Measurements from ENCODE around the gene CLASRP. TPM values are rescaled to one million over a fixed set of nuclear protein-coding genes. Genes with fewer than 3 reads are reported as not detected.

The CLASRP gene
- total RNA-seq, 1 experiment from 2014 or later: 87.1 TPM

DNA sequence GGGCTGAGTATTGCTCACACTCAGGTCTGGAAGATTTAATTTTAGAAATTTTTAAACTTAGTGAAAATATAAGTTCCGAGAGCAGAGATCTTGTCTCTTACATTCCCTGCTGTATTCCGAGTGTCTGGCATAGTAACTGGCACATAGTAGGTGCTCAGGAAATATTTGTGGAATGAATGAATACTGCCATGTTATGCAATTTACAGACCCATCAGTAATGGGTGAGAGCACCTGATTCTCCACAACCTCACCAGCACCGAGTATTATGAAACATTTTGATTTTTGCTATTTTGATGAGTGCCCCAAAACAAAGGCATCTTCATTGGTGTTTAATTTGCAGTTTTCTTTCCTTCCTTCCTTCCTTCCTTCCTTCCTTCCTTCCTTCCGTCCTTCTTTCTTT is 15.8 kb upstream of the CLASRP start:
- H3K9me3 ChIP-seq (ENCODE audit: control insufficient read depth, low read depth, low read length): no peaks in the 10 kb centered on the region
- H4K91ac ChIP-seq (ENCODE audit: insufficient read length, low read depth, low read length): no peak overlapping the region
- H3K27ac Mint-ChIP-seq: no peak overlapping the region
- H3K9ac ChIP-seq (ENCODE audit: extremely low read depth, insufficient read length, low read length): no peak overlapping the region
- no peak overlapping the region for H3K14ac ChIP-seq (ENCODE audit: insufficient read depth, low read length)
- peaks cover 7 to 9% of the 10 kb centered on the region in 2 experiments for H3K4me1 Mint-ChIP-seq
- H2BK120ac ChIP-seq (ENCODE audit: low read depth, low read length, poor library complexity, severe bottlenecking): no peak overlapping the region
- no peak overlapping the region for H4K5ac ChIP-seq (ENCODE audit: insufficient read length, low read depth, low read length)
- no peaks in the 10 kb centered on the region for H3K27me3 Mint-ChIP-seq (ENCODE audit: low read depth)
- H2BK12ac ChIP-seq (ENCODE audit: insufficient read length, low read depth, low read length): no peak overlapping the region
- no peaks in the 10 kb centered on the region for H3K23me2 ChIP-seq (ENCODE audit: insufficient read length, low read depth, low read length, poor library complexity, severe bottlenecking)
- no CpG with 5 or more reads among the region's 4 CpGs for WGBS (ENCODE audit: extremely low coverage, insufficient read length, low lambda C conversion rate)
- H3K27me3 ChIP-seq (ENCODE audit: insufficient read depth, low read length): no peaks in the 10 kb centered on the region
- H3K18ac ChIP-seq (ENCODE audit: insufficient read length, low read depth, low read length): no peak overlapping the region
- no peak overlapping the region for H4K8ac ChIP-seq (replicated peaks; ENCODE audit: insufficient read length, low read depth, low read length)
- H3K56ac ChIP-seq (ENCODE audit: insufficient read length, low read depth, low read length): no peak overlapping the region
- no peak overlapping the region for H3K4ac ChIP-seq (ENCODE audit: low read depth, low read length)
- no peak overlapping the region for H2BK15ac ChIP-seq (ENCODE audit: low read depth, low read length)
- no peak overlapping the region for H2BK5ac ChIP-seq (ENCODE audit: insufficient read length, low read length)
- no peak overlapping the region for H3K27ac ChIP-seq (ENCODE audit: insufficient read length, low read depth, low read length)
- TF ChIP-seq, protein P1, sequence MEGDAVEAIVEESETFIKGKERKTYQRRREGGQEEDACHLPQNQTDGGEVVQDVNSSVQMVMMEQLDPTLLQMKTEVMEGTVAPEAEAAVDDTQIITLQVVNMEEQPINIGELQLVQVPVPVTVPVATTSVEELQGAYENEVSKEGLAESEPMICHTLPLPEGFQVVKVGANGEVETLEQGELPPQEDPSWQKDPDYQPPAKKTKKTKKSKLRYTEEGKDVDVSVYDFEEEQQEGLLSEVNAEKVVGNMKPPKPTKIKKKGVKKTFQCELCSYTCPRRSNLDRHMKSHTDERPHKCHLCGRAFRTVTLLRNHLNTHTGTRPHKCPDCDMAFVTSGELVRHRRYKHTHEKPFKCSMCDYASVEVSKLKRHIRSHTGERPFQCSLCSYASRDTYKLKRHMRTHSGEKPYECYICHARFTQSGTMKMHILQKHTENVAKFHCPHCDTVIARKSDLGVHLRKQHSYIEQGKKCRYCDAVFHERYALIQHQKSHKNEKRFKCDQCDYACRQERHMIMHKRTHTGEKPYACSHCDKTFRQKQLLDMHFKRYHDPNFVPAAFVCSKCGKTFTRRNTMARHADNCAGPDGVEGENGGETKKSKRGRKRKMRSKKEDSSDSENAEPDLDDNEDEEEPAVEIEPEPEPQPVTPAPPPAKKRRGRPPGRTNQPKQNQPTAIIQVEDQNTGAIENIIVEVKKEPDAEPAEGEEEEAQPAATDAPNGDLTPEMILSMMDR (conservative IDR thresholded peaks at IDR 0.05): no peak
- no peaks in the 10 kb centered on the region for H4K20me1 ChIP-seq (ENCODE audit: control insufficient read depth, insufficient read depth, insufficient read length)
- no peak overlapping the region for H2AFZ ChIP-seq (ENCODE audit: low read length)
- no peak overlapping the region for H3T11ph ChIP-seq (ENCODE audit: low read length)
- H3K23ac ChIP-seq (ENCODE audit: insufficient read length, low read depth, low read length): no peak overlapping the region
- DNase-seq: no peak
- peaks cover 0 to 10% (median 8%) of the 10 kb centered on the region in 3 experiments; a peak in 5 of 7 replicates for H3K36me3 Mint-ChIP-seq (ENCODE audit: insufficient read depth in 1 of 3, low read depth in 3 of 3)
- H2BK20ac ChIP-seq (ENCODE audit: low read depth, low read length, poor library complexity, severe bottlenecking): no peak overlapping the region
- H3K9me3 Mint-ChIP-seq: peaks cover 0 to 3% of the 10 kb centered on the region in 2 experiments; a peak in 1 of 5 replicates
- no peak overlapping the region for H2AK5ac ChIP-seq (ENCODE audit: insufficient read length, low read length)
- no peaks in the 10 kb centered on the region for H3K79me1 ChIP-seq (ENCODE audit: insufficient read depth, low read depth, low read length, poor library complexity, severe bottlenecking)
- H3K4me1 ChIP-seq (ENCODE audit: insufficient read depth, low read length): no peaks in the 10 kb centered on the region
- no peak overlapping the region for H3K4me3 Mint-ChIP-seq
- no peaks in the 10 kb centered on the region for H3K79me2 ChIP-seq (ENCODE audit: insufficient read depth, low read length)
- no peak overlapping the region for H3K4me2 ChIP-seq (ENCODE audit: insufficient read depth, insufficient read length, low read length)
